AG04449 (cell line): ENCODE results near the gene MCTP1.

Experiments
- CTCF ChIA-PET: fragments of 350-600 bp; formaldehyde crosslinking; extraction: SDS; loops from one replicate; lab custom pipeline; 2021; ENCODE audit warnings: antibody characterized with exemption; lab: Yijun Ruan, JAX
- POLR2A ChIA-PET: fragments of 400-600, 350-600 bp; formaldehyde crosslinking; extraction: SDS; loops from one replicate; lab custom pipeline; 2020; ENCODE audit warnings: antibody characterized with exemption, inconsistent platforms; lab: Yijun Ruan, JAX
- DNase-seq: peaks from one replicate; pipeline ENCODE4 v3.0.0-alpha.2; 2010; ENCODE audit warnings: low read depth, low spot score
- H3K4me3 ChIP-seq: 2 replicates; pipeline ENCODE4 v1.5.1; 2011; ENCODE audit warnings: low read depth, mild to moderate bottlenecking, control low read depth, low read length
- TF ChIP-seq, protein P1 (sequence below): IDR thresholded peaks from one replicate; pipeline ENCODE4 v1.5.1; 2011; ENCODE audit warnings: mild to moderate bottlenecking, moderate library complexity, low read length, control low read depth, inconsistent platforms; ENCODE audit not compliant: insufficient read depth; ENCODE audit errors: missing control alignments

Gene MCTP1

GRCh38 chr5:95080441-95080840 lies 204.5 kb downstream of the MCTP1 start:
- TF ChIP-seq, protein P1, sequence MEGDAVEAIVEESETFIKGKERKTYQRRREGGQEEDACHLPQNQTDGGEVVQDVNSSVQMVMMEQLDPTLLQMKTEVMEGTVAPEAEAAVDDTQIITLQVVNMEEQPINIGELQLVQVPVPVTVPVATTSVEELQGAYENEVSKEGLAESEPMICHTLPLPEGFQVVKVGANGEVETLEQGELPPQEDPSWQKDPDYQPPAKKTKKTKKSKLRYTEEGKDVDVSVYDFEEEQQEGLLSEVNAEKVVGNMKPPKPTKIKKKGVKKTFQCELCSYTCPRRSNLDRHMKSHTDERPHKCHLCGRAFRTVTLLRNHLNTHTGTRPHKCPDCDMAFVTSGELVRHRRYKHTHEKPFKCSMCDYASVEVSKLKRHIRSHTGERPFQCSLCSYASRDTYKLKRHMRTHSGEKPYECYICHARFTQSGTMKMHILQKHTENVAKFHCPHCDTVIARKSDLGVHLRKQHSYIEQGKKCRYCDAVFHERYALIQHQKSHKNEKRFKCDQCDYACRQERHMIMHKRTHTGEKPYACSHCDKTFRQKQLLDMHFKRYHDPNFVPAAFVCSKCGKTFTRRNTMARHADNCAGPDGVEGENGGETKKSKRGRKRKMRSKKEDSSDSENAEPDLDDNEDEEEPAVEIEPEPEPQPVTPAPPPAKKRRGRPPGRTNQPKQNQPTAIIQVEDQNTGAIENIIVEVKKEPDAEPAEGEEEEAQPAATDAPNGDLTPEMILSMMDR, result no peak
- DNase-seq, result no peak
- CTCF ChIA-PET, result no interaction called here
- POLR2A ChIA-PET, result no interaction called here
- H3K4me3 ChIP-seq, result no peak overlapping the region

DNA sequence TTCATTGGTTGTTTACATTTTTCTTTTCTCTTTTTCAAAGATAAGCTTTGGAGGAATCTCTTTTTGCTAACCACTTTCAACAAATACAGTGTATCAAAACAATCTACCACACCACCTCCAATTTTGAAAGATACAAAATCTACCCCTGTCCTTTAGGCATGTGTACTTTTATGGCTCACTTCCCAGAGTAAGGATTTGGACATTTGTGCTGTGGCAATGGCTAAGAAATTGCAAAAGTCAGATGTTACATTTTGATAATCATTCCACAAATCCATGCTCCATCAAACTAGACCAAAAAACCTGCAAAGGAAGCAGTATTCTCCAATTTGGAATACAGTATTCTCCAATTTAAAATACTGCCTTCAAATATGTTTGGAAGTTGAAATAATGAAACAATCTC lies 204.9 kb downstream of the MCTP1 start:
- POLR2A ChIA-PET, result no interaction called here
- H3K4me3 ChIP-seq, result no peak overlapping the region
- DNase-seq, result no peak
- CTCF ChIA-PET, result no interaction called here
- TF ChIP-seq, protein P1, result no peak

DNA sequence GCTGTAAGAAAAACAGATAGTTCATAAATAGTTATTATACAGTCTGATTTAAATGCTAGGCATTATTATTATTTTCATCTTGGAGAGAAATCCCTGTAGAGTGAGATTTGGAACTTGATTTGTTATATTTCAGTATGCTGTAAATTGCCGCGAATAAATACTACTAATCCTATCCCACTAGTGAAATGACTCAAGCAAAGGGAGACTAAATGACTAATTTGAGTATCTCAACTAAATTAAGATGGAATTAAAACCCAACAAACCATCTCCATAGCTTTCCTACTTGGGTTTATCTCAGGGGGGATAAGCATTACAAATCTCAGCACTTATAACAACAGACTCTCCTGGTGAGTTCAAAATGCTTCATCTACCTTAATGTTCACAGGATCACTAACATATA lies 206.0 kb downstream of the MCTP1 start:
- ChIA-PET CTCF (no interaction called here), POLR2A (no interaction called here)
- H3K4me3 ChIP-seq, result no peak overlapping the region
- no peak for DNase-seq
- TF ChIP-seq, protein P1, result no peak

DNA sequence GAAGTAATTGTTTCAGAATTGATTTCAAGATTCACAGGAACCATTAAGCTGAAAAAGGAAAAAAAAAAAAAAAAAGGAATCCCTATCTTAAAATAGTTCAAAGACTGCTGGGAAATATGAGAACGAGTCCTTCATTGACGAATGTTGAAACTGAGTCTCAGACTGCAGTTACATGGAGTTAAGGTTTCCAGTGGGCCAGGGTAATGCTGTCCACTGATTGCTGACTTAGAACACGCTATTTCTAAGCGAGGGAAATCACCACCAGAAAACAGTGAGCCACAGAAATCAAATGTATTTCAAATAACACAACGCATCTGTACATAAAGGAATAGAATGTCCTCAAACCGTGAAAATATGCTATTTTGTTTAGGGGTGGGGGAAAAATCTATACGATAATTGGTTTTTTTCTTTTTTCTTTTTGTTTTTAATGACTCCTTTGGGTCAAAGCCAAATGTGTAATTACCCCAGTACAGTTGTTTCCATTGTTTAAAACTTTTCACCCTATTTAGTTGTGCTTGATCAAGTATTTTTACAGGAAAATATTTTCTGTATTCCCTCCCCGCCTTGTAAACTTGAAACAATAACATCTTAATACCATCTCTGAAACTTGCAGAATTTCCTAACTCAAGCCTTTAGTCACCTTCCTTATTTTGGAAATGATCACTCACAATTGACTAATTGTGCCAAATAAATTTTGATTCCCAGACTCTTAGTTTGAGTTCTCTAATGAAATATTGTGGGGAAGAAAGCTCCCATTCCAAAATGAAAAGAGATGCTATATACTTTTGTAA lies 208.3 kb downstream of the MCTP1 start:
- DNase-seq, result no peak
- H3K4me3 ChIP-seq, result no peak overlapping the region
- ChIA-PET POLR2A (no interaction called here), CTCF (no interaction called here)
- TF ChIP-seq, protein P1, result no peak

- ChIA-PET CTCF (no interaction called here), POLR2A (no interaction called here)
- no peak for DNase-seq
- no peak overlapping the region for H3K4me3 ChIP-seq
- TF ChIP-seq, protein P1, result no peak
Observed at GRCh38 chr5:95075111-95075510, 209.8 kb downstream of the MCTP1 start.

- TF ChIP-seq, protein P1, result no peak
- POLR2A ChIA-PET, result no interaction called here
- CTCF ChIA-PET, result no interaction called here
Observed at GRCh38 chr5:95072281-95072680, 212.6 kb downstream of the MCTP1 start.

More at GRCh38 chr5:95072281-95072680, 212.6 kb downstream of the MCTP1 start:
- H3K4me3 ChIP-seq, result no peak overlapping the region
- no peak for DNase-seq
